Measurements from ENCODE around the gene GAL.

GAL gene

GRCh38 chr11:68652683-68653156 is 31.6 kb upstream of the GAL start:
- Histone ChIP-seq H3K27me3 (ENCODE audit: insufficient read depth, poor library complexity, severe bottlenecking) (no peaks in the 10 kb centered on the region), H3K4me3 (replicated peaks; ENCODE audit: insufficient read depth, low read length) (no peak overlapping the region), H3K27ac (replicated peaks) (no peak overlapping the region)
- no peak for DNase-seq (ENCODE audit: low read depth in 1 of 2, low spot score in 1 of 2)
- TF ChIP-seq POLR2AphosphoS5 (IDR thresholded peaks at IDR 0.05; ENCODE audit: low read depth) (no peak), CTCF (IDR thresholded peaks at IDR 0.05; ENCODE audit: insufficient read depth, low read length) (no peak), SPI1 (IDR thresholded peaks at IDR 0.05; ENCODE audit: borderline replicate concordance, low read depth) (no peak), GABPA (IDR thresholded peaks at IDR 0.05; ENCODE audit: low read depth) (no peak)
- TF ChIP-seq, protein P1, sequence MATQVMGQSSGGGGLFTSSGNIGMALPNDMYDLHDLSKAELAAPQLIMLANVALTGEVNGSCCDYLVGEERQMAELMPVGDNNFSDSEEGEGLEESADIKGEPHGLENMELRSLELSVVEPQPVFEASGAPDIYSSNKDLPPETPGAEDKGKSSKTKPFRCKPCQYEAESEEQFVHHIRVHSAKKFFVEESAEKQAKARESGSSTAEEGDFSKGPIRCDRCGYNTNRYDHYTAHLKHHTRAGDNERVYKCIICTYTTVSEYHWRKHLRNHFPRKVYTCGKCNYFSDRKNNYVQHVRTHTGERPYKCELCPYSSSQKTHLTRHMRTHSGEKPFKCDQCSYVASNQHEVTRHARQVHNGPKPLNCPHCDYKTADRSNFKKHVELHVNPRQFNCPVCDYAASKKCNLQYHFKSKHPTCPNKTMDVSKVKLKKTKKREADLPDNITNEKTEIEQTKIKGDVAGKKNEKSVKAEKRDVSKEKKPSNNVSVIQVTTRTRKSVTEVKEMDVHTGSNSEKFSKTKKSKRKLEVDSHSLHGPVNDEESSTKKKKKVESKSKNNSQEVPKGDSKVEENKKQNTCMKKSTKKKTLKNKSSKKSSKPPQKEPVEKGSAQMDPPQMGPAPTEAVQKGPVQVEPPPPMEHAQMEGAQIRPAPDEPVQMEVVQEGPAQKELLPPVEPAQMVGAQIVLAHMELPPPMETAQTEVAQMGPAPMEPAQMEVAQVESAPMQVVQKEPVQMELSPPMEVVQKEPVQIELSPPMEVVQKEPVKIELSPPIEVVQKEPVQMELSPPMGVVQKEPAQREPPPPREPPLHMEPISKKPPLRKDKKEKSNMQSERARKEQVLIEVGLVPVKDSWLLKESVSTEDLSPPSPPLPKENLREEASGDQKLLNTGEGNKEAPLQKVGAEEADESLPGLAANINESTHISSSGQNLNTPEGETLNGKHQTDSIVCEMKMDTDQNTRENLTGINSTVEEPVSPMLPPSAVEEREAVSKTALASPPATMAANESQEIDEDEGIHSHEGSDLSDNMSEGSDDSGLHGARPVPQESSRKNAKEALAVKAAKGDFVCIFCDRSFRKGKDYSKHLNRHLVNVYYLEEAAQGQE (IDR thresholded peaks at IDR 0.05; ENCODE audit: insufficient replicate concordance, low read depth): no peak

- no peaks in the 10 kb centered on the region for H3K27me3 ChIP-seq (ENCODE audit: insufficient read depth, poor library complexity, severe bottlenecking)
- TF ChIP-seq, protein P1 (IDR thresholded peaks at IDR 0.05; ENCODE audit: insufficient replicate concordance, low read depth): no peak
- no peak for TF ChIP-seq GABPA (IDR thresholded peaks at IDR 0.05; ENCODE audit: low read depth)
- TF ChIP-seq SPI1 (IDR thresholded peaks at IDR 0.05; ENCODE audit: borderline replicate concordance, low read depth): no peak
- no peak for TF ChIP-seq POLR2AphosphoS5 (IDR thresholded peaks at IDR 0.05; ENCODE audit: low read depth)
- no peak for TF ChIP-seq CTCF (IDR thresholded peaks at IDR 0.05; ENCODE audit: insufficient read depth, low read length)
Measured at GRCh38 chr11:68653486-68654430, 30.6 kb upstream of the GAL start.

DNA sequence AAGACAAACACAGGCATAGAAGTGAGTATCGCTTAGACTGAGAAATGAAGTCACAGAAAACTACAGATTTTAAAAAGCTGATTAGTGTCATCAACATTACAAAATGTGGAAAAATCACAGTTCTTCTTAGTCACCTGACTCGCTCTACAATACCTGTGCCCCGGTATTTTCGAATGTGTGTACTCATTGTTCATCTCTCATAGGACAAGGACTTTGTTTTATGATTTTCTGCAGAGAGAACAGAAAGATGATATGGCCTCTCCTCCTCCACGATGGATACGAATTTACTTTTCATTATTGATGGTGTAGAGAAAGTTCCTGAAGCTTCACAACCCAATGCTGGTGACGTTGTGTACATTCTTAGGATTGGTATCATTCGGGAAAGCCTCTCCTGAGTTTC is 29.4 kb upstream of the GAL start:
- TF ChIP-seq, protein P1 (IDR thresholded peaks at IDR 0.05; ENCODE audit: insufficient replicate concordance, low read depth): no peak
- TF ChIP-seq POLR2AphosphoS5 (IDR thresholded peaks at IDR 0.05; ENCODE audit: low read depth) (no peak), CTCF (IDR thresholded peaks at IDR 0.05; ENCODE audit: insufficient read depth, low read length) (no peak), GABPA (IDR thresholded peaks at IDR 0.05; ENCODE audit: low read depth) (no peak), SPI1 (IDR thresholded peaks at IDR 0.05; ENCODE audit: borderline replicate concordance, low read depth) (no peak)
- no peaks in the 10 kb centered on the region for H3K27me3 ChIP-seq (ENCODE audit: insufficient read depth, poor library complexity, severe bottlenecking)
- no peak overlapping the region for H3K27ac ChIP-seq (replicated peaks)
- DNase-seq (ENCODE audit: low read depth in 1 of 2, low spot score in 1 of 2): no peak
- H3K4me3 ChIP-seq (replicated peaks; ENCODE audit: insufficient read depth, low read length): no peak overlapping the region

More at GRCh38 chr11:68653486-68654430, 30.6 kb upstream of the GAL start:
- no peak for DNase-seq (ENCODE audit: low read depth in 1 of 2, low spot score in 1 of 2)
- H3K27ac ChIP-seq (replicated peaks): no peak overlapping the region
- H3K4me3 ChIP-seq (replicated peaks; ENCODE audit: insufficient read depth, low read length): no peak overlapping the region

Measured in HL-60 (cell line).